Activated T-cell treated with anti-CD3 and anti-CD28 coated beads, Interleukin-2, amount 50 U/mL, for 1 hour (primary cell): ENCODE measurements around the gene OR5K3.

Experiments
- DNase-seq: peaks from one replicate; pipeline ENCODE4 v3.0.0-alpha.2; 2020

OR5K3 gene

DNA sequence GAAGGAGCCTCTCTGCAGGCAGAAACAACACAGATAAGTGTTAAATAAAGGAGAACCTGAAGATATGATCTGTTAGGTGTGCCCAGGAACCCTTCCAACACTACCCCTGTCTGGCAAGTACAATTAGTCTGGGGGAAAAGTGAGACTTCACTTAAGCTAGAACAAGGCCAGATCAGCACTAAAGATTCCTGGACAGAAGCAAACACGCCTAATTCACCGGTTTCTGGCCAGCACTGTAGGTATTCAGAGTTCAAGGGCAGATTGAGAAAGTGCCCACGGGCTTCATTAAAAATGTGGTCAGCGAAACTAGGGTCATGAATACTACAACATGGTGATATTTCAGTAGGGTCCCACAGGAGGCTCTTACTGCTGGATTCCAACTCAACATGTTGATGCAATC lies 43.9 kb downstream of the OR5K3 start:
- DNase-seq: no peak

DNA sequence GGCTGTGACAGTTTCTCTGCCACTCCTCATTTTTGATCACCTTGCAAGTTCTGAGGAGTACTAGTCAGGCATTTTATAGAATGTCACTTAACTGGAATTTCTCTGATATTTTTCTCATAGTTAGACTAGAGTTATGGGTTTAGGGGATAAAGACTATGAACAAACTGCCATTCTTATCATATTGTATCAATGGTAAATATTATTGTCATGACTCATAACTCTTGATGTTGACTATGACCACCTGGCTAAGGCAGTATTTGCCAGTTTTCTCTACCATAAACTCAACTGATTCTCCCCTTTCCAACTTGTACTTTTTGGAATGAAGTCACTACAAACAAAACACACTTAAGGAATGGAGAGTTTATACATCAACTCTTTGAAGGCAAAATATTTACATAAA lies 49.8 kb downstream of the OR5K3 start:
- no peak for DNase-seq
